ENCODE results near the gene TEP1. TPM values are rescaled to one million over a fixed set of nuclear protein-coding genes. Genes with fewer than 3 reads are reported as not detected.
"Not testable (repeated sequence)": the region's sequence is repeated elsewhere in the genome, so short reads cannot be mapped to it uniquely, and the experiment has no call there.

Gene TEP1
- total RNA-seq, 4 donors from 2014 or later, result 12.9 to 27.6 (median 20.5) TPM

- TF ChIP-seq EP300 (IDR thresholded peaks at IDR 0.05) (no peak), POLR2A (IDR thresholded peaks at IDR 0.05) (peak; percentile 84 to 96), POLR2AphosphoS5 (IDR thresholded peaks at IDR 0.05) (peak; percentile 98)
- TF ChIP-seq, protein P1, sequence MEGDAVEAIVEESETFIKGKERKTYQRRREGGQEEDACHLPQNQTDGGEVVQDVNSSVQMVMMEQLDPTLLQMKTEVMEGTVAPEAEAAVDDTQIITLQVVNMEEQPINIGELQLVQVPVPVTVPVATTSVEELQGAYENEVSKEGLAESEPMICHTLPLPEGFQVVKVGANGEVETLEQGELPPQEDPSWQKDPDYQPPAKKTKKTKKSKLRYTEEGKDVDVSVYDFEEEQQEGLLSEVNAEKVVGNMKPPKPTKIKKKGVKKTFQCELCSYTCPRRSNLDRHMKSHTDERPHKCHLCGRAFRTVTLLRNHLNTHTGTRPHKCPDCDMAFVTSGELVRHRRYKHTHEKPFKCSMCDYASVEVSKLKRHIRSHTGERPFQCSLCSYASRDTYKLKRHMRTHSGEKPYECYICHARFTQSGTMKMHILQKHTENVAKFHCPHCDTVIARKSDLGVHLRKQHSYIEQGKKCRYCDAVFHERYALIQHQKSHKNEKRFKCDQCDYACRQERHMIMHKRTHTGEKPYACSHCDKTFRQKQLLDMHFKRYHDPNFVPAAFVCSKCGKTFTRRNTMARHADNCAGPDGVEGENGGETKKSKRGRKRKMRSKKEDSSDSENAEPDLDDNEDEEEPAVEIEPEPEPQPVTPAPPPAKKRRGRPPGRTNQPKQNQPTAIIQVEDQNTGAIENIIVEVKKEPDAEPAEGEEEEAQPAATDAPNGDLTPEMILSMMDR (IDR thresholded peaks at IDR 0.05), result peak in 2 of 4 experiments; percentile 22 to 42
- Histone ChIP-seq H3K4me3 (peak within 1 kb of the TSS; percentile 62 to 79), H3K36me3 (peaks cover 0 to 32% of the 10 kb centered on the region in 2 donors), H3K27me3 (no peaks in the 10 kb centered on the region), H3K4me1 (peaks cover 0 to 11% (median 5%) of the 10 kb centered on the region in 3 donors), H3K9me3 (no peaks in the 10 kb centered on the region), H3K27ac (peak within 1 kb of the TSS; percentile 89 to 98 (median 96))
- peak; percentile 97 for ATAC-seq
- WGBS, 2 donors (ENCODE audit: low coverage in 1 of 2), result 0% methylated on average over 6 to 28 of the region's 50 CpGs
Measured at GRCh38 chr14:20343092-20343861, 70.0 kb downstream of the TEP1 start, which contains the start of gene PARP2. PARP2 (plus strand) TSS chr14:20343635; CDS start chr14:20343642, 7 bp downstream.

GRCh38 chr14:20341646-20342045 lies 71.7 kb downstream of the TEP1 start:
- H3K36me3 ChIP-seq, result peaks cover 0 to 19% of the 10 kb centered on the region in 2 donors
- H3K27ac ChIP-seq, result peak overlapping the region in 3 of 4 donors; percentile 89 to 97 (median 96)
- no peak for ATAC-seq
- no peaks in the 10 kb centered on the region for H3K9me3 ChIP-seq
- TF ChIP-seq EP300 (IDR thresholded peaks at IDR 0.05), result no peak
- no peak for TF ChIP-seq POLR2A (IDR thresholded peaks at IDR 0.05)
- TF ChIP-seq POLR2AphosphoS5 (IDR thresholded peaks at IDR 0.05), result no peak
- TF ChIP-seq, protein P1 (IDR thresholded peaks at IDR 0.05), result no peak
- WGBS, 2 donors (ENCODE audit: low coverage in 1 of 2), result 58 to 65% methylated on average over 2 of the region's 2 CpGs
- peak overlapping the region in 1 of 2 donors; percentile 62 for H3K4me3 ChIP-seq
- no peaks in the 10 kb centered on the region for H3K27me3 ChIP-seq
- peaks cover 0 to 11% (median 5%) of the 10 kb centered on the region in 3 donors for H3K4me1 ChIP-seq

DNA sequence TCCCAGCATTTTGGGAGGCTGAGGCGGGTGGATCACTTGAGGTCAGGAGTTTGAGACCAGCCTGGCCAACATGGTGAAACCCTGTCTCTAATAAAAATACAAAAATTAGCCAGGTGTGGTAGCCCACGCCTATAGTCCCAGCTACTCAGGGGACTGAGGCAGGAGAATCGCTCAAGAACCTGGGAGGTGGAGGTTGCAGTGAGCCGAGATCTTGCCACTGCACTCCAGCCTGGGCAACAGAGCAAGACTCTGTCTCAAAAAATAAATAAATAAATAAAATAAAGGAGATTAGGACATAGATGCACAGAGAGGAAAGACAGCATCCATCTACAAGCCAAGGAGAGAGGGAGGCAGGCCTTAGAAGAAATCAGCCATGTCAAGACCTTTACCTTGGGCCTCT lies 72.3 kb downstream of the TEP1 start:
- WGBS, 2 donors (ENCODE audit: low coverage in 1 of 2), result 94 to 100% methylated on average over 2 of the region's 4 CpGs
- H3K27me3 ChIP-seq, H3K27ac ChIP-seq, ATAC-seq, H3K9me3 ChIP-seq, H3K4me3 ChIP-seq: not testable (repeated sequence)
- peaks cover 0 to 13% of the 10 kb centered on the region in 2 donors for H3K36me3 ChIP-seq
- peaks cover 0 to 11% (median 5%) of the 10 kb centered on the region in 3 donors for H3K4me1 ChIP-seq

DNA sequence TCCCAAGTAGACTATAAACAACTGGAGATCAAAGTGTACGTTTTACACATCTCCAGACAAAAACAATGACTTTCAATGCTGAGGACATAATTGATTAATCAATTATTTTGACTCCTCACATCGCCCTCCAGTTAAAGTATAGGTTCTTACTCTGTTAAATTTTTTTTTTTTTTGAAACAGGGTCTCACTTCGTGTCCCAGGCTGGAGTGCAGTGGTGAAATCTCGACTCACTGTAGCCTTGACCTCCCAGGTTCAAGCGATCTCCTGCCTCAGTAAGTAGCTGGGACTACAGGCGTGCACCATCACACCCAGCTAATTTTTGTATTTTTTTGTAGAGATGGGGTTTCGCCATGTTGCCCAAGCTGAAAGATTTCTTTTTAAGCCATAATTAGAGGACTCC lies 79.3 kb downstream of the TEP1 start:
- Histone ChIP-seq H3K27ac (peak overlapping the region; percentile 85 to 95 (median 94)), H3K4me3 (no peak overlapping the region), H3K9me3 (no peaks in the 10 kb centered on the region), H3K4me1 (peaks cover 7 to 42% (median 7%) of the 10 kb centered on the region in 3 donors), H3K36me3 (peaks cover 0 to 4% of the 10 kb centered on the region in 2 donors), H3K27me3 (no peaks in the 10 kb centered on the region)
- 63 to 75% methylated on average over 3 to 7 of the region's 7 CpGs for WGBS, 2 donors (ENCODE audit: low coverage in 1 of 2)
- ATAC-seq, result no peak
- TF ChIP-seq POLR2AphosphoS5 (IDR thresholded peaks at IDR 0.05) (no peak), POLR2A (IDR thresholded peaks at IDR 0.05) (no peak), EP300 (IDR thresholded peaks at IDR 0.05) (no peak)
- TF ChIP-seq, protein P1 (IDR thresholded peaks at IDR 0.05), result no peak

- TF ChIP-seq POLR2A (IDR thresholded peaks at IDR 0.05) (no peak), POLR2AphosphoS5 (IDR thresholded peaks at IDR 0.05) (no peak)
- TF ChIP-seq, protein P1 (IDR thresholded peaks at IDR 0.05), result peak in 1 of 4 experiments; percentile 15
- peaks cover 3 to 9% of the 10 kb centered on the region in 2 donors for H3K36me3 ChIP-seq
- no peaks in the 10 kb centered on the region for H3K27me3 ChIP-seq
- ATAC-seq, result no peak
- peaks cover 7 to 48% (median 7%) of the 10 kb centered on the region in 3 donors for H3K4me1 ChIP-seq
- WGBS, 2 donors (ENCODE audit: low coverage in 1 of 2), result 5 to 7% methylated on average over 3 of the region's 3 CpGs
- no peaks in the 10 kb centered on the region for H3K9me3 ChIP-seq
- H3K27ac ChIP-seq, result peak overlapping the region; percentile 85 to 95 (median 94)
- peak overlapping the region; percentile 61 to 84 for H3K4me3 ChIP-seq
Measured at GRCh38 chr14:20333494-20333841, 79.8 kb downstream of the TEP1 start.

Data from gastroesophageal sphincter (tissue), 4 donors.